H9 (cell line): Measurements from ENCODE around the gene AATF. TPM values are rescaled to one million over a fixed set of nuclear protein-coding genes. Genes with fewer than 3 reads are reported as not detected.

Experiments
- DNase-seq: peaks from one replicate; pipeline ENCODE4 v3.0.0-alpha.2; 2017
- H2AFZ ChIP-seq: one replicate; pipeline ENCODE4 v1.6.1; 2013; ENCODE audit warnings: mild to moderate bottlenecking, low read length, control low read depth, moderate library complexity
- H2AK5ac ChIP-seq: 2 replicates; pipeline ENCODE4 v1.6.1; 2013; ENCODE audit warnings: low read length, control low read depth, mixed read lengths; ENCODE audit not compliant: insufficient read length
- H2BK120ac ChIP-seq: one replicate; pipeline ENCODE4 v1.6.1; 2013; ENCODE audit warnings: low read depth, mild to moderate bottlenecking, low read length, control low read depth, inconsistent platforms; ENCODE audit not compliant: poor library complexity, severe bottlenecking
- H2BK12ac ChIP-seq: 2 replicates; pipeline ENCODE4 v1.6.1; 2013; ENCODE audit warnings: low read length, control low read depth, mixed read lengths, low read depth; ENCODE audit not compliant: insufficient read length
- H2BK15ac ChIP-seq: 2 replicates; pipeline ENCODE4 v1.6.1; 2013; ENCODE audit warnings: low read depth, low read length, control low read depth
- H2BK20ac ChIP-seq: one replicate; pipeline ENCODE4 v1.6.1; 2013; ENCODE audit warnings: low read depth, mild to moderate bottlenecking, low read length, control low read depth, inconsistent platforms; ENCODE audit not compliant: poor library complexity, severe bottlenecking
- H2BK5ac ChIP-seq: 2 replicates; pipeline ENCODE4 v1.6.1; 2013; ENCODE audit warnings: low read length, control low read depth, mixed read lengths; ENCODE audit not compliant: insufficient read length
- H3K14ac ChIP-seq: 2 replicates; pipeline ENCODE4 v1.6.1; 2013; ENCODE audit warnings: low read length, control low read depth; ENCODE audit not compliant: insufficient read depth
- H3K18ac ChIP-seq: 2 replicates; pipeline ENCODE4 v1.6.1; 2013; ENCODE audit warnings: low read depth, mild to moderate bottlenecking, mixed read lengths, low read length, control low read depth; ENCODE audit not compliant: insufficient read length
- H3K23ac ChIP-seq: 2 replicates; pipeline ENCODE4 v1.6.1; 2013; ENCODE audit warnings: low read length, control low read depth, mixed read lengths, low read depth; ENCODE audit not compliant: insufficient read length
- H3K23me2 ChIP-seq: 2 replicates; pipeline ENCODE4 v1.6.1; 2013; ENCODE audit warnings: low read depth, mild to moderate bottlenecking, mixed read lengths, low read length, control low read depth; ENCODE audit not compliant: insufficient read length, poor library complexity, severe bottlenecking
- H3K27ac ChIP-seq: 2 replicates; pipeline ENCODE4 v1.5.1; 2013; ENCODE audit warnings: low read length, control low read depth, mixed read lengths, low read depth; ENCODE audit not compliant: insufficient read length
- H3K27me3 ChIP-seq: 2 replicates; pipeline ENCODE4 v1.6.1; 2013; ENCODE audit warnings: low read length, control low read depth, inconsistent platforms; ENCODE audit not compliant: insufficient read depth
- H3K4ac ChIP-seq: 2 replicates; pipeline ENCODE4 v1.6.1; 2013; ENCODE audit warnings: low read depth, mild to moderate bottlenecking, control low read depth, inconsistent platforms, low read length, moderate library complexity
- H3K4me1 ChIP-seq: 2 replicates; pipeline ENCODE4 v1.6.1; 2013; ENCODE audit warnings: low read length, control low read depth, inconsistent platforms; ENCODE audit not compliant: insufficient read depth
- H3K4me2 ChIP-seq: 2 replicates; pipeline ENCODE4 v1.6.1; 2013; ENCODE audit warnings: low read length, control low read depth, mixed read lengths; ENCODE audit not compliant: insufficient read length, insufficient read depth
- H3K56ac ChIP-seq: 2 replicates; pipeline ENCODE4 v1.6.1; 2013; ENCODE audit warnings: low read depth, mild to moderate bottlenecking, mixed read lengths, low read length, control low read depth; ENCODE audit not compliant: insufficient read length
- H3K79me1 ChIP-seq: 2 replicates; pipeline ENCODE4 v1.6.1; 2013; ENCODE audit warnings: low read depth, mild to moderate bottlenecking, moderate library complexity, low read length, control low read depth, inconsistent platforms; ENCODE audit not compliant: insufficient read depth, poor library complexity, severe bottlenecking
- H3K79me2 ChIP-seq: 2 replicates; pipeline ENCODE4 v1.6.1; 2013; ENCODE audit warnings: low read length, control low read depth, inconsistent platforms; ENCODE audit not compliant: insufficient read depth
- H3K9ac ChIP-seq: 2 replicates; pipeline ENCODE4 v1.6.1; 2013; ENCODE audit warnings: low read length, control low read depth, mixed read lengths; ENCODE audit not compliant: insufficient read length; ENCODE audit errors: extremely low read depth
- H3K9me3 ChIP-seq: one replicate; pipeline ENCODE4 v1.6.1; 2013; ENCODE audit warnings: low read depth, low read length, inconsistent platforms; ENCODE audit not compliant: control insufficient read depth
- H3T11ph ChIP-seq: one replicate; pipeline ENCODE4 v1.6.1; 2013; ENCODE audit warnings: mild to moderate bottlenecking, low read length, control low read depth, inconsistent platforms
- H4K20me1 ChIP-seq: one replicate; pipeline ENCODE4 v1.6.1; 2013; ENCODE audit not compliant: control insufficient read depth, insufficient read length, insufficient read depth
- H4K5ac ChIP-seq: 2 replicates; pipeline ENCODE4 v1.6.1; 2013; ENCODE audit warnings: low read depth, mild to moderate bottlenecking, mixed read lengths, low read length, control low read depth; ENCODE audit not compliant: insufficient read length
- H4K8ac ChIP-seq: replicated peaks from 2 replicates; pipeline ENCODE4 v1.6.1; 2013; ENCODE audit warnings: low read length, control low read depth, mixed read lengths, low read depth; ENCODE audit not compliant: insufficient read length
- H4K91ac ChIP-seq: 2 replicates; pipeline ENCODE4 v1.6.1; 2013; ENCODE audit warnings: low read depth, mild to moderate bottlenecking, moderate library complexity, mixed read lengths, low read length, control low read depth; ENCODE audit not compliant: insufficient read length
- H3K27ac Mint-ChIP-seq, 3 experiments: 2 replicates in 2 of 3; 3 replicates in 1 of 3; pipeline ENCODE4 v1.8.0; 2020 to 2021; ENCODE audit warnings: mixed read lengths in 3 of 3, mild to moderate bottlenecking in 1 of 3, moderate library complexity in 1 of 3
- H3K27me3 Mint-ChIP-seq: 2 replicates; pipeline ENCODE4 v1.8.0; 2021; ENCODE audit warnings: low read depth, mild to moderate bottlenecking, moderate library complexity, mixed read lengths
- H3K36me3 Mint-ChIP-seq, 3 experiments: 2 replicates in 2 of 3; 3 replicates in 1 of 3; pipeline ENCODE4 v1.8.0; 2020 to 2021; ENCODE audit warnings: low read depth in 3 of 3, mixed read lengths in 3 of 3; ENCODE audit not compliant: insufficient read depth in 1 of 3
- H3K4me1 Mint-ChIP-seq, 2 experiments: 2 replicates each; pipeline ENCODE4 v1.8.0; 2020; ENCODE audit warnings: mixed read lengths in 2 of 2
- H3K4me3 Mint-ChIP-seq, 2 experiments: 2 replicates in 1 of 2; 3 replicates in 1 of 2; pipeline ENCODE4 v1.8.0; 2020 to 2021; ENCODE audit warnings: mild to moderate bottlenecking in 2 of 2, mixed read lengths in 2 of 2, moderate library complexity in 1 of 2
- H3K9me3 Mint-ChIP-seq, 2 experiments: 2 replicates in 1 of 2; 3 replicates in 1 of 2; pipeline ENCODE4 v1.8.0; 2020; ENCODE audit warnings: mild to moderate bottlenecking in 2 of 2, mixed read lengths in 2 of 2, moderate library complexity in 1 of 2
- WGBS: extraction: QIAGEN DNeasy Blood & Tissue Kit; methylation state at CpG from one replicate; pipeline ENCODE4 v1.1.7; 2013; ENCODE audit warnings: missing lambda C conversion rate, low lambda C conversion rate, mixed read lengths; ENCODE audit not compliant: insufficient read length; ENCODE audit errors: extremely low coverage; 5-methylcytosine and 5-hydroxymethylcytosine counted together
- long read RNA-seq: library from polyadenylated mRNA; unstranded; transcript quantifications from one replicate; pipeline ENCODE4 v2.0.0, GENCODE V29; 2020
- total RNA-seq: library from RNA; stranded (reverse); gene quantifications from 2 replicates; pipeline ENCODE4 v1.2.1, GENCODE V29; 2021
- TF ChIP-seq, protein P1 (sequence below): fragments of 200-600 bp; sonication (generic); conservative IDR thresholded peaks from 3 replicates; pipeline ENCODE4 v1.8.0; 2021; ENCODE audit warnings: antibody characterized with exemption, mild to moderate bottlenecking

The AATF gene, protein sequence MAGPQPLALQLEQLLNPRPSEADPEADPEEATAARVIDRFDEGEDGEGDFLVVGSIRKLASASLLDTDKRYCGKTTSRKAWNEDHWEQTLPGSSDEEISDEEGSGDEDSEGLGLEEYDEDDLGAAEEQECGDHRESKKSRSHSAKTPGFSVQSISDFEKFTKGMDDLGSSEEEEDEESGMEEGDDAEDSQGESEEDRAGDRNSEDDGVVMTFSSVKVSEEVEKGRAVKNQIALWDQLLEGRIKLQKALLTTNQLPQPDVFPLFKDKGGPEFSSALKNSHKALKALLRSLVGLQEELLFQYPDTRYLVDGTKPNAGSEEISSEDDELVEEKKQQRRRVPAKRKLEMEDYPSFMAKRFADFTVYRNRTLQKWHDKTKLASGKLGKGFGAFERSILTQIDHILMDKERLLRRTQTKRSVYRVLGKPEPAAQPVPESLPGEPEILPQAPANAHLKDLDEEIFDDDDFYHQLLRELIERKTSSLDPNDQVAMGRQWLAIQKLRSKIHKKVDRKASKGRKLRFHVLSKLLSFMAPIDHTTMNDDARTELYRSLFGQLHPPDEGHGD
- total RNA-seq = 69.6 and 74.9 TPM in 2 replicates
- long read RNA-seq, transcript AATF-208 (12 exons, 2,141 nt) = major isoform, 599 of 693 reads
- long read RNA-seq, partial matches to known transcripts = 36 of 693 reads
- long read RNA-seq, other reads (novel, unspliced or antisense) = 58 of 693 reads

DNA sequence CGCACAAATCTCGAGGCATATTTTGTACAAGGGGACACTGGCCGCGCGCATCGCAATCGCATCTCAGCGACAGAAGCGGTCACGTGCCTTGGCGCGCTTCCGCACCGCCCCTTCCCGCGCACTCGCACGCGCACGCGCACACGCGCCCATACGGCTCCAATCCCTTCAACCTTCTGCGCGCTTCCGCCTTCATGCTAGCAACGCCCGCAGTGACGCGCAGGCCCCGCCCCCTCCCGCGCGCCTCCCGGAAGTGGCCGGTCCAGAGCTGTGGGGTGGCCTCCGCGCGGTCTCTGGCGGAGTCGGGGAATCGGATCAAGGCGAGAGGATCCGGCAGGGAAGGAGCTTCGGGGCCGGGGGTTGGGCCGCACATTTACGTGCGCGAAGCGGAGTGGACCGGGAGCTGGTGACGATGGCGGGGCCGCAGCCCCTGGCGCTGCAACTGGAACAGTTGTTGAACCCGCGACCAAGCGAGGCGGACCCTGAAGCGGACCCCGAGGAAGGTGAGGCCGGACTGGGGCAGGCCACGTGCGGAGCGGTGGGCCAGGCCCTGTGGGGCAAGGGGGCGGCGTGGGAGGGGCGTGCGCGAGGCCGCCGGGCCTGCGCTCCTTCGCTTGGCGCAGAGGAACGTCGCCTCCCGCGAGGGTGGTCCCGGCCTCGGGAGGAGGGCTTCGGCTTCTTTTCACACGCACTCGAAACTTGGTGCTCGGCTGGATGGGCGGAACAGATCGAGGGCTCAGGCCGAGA is at the start of gene AATF:
AATF (plus strand) TSS at position 238 of the 744 bp plus-strand sequence; CDS start at position 410, 172 bp downstream.
- H2BK120ac ChIP-seq = no peak within 1 kb of the TSS
- H3K14ac ChIP-seq = peak within 1 kb of the TSS; percentile 74
- no peaks in the 10 kb centered on the region for H4K20me1 ChIP-seq
- H3K4me1 Mint-ChIP-seq = peaks cover 34 to 52% of the 10 kb centered on the region in 2 experiments
- H2BK20ac ChIP-seq = no peak within 1 kb of the TSS
- H3K18ac ChIP-seq = peak within 1 kb of the TSS; percentile 40
- no peak within 1 kb of the TSS for H2AFZ ChIP-seq
- H3K4me3 Mint-ChIP-seq = peak within 1 kb of the TSS; percentile 91 to 94
- H3K27me3 ChIP-seq = peaks cover 37% of the 10 kb centered on the region
- H2BK5ac ChIP-seq = no peak within 1 kb of the TSS
- no peak within 1 kb of the TSS for H4K8ac ChIP-seq
- peaks cover 2% of the 10 kb centered on the region; the same call in 1 of the 2 replicates for H3K79me2 ChIP-seq
- no peak within 1 kb of the TSS for H3K56ac ChIP-seq
- peaks cover 0 to under 1% of the 10 kb centered on the region in 2 experiments; a peak in 1 of 5 replicates for H3K9me3 Mint-ChIP-seq
- no peaks in the 10 kb centered on the region for H3K9me3 ChIP-seq
- no peak within 1 kb of the TSS for H3T11ph ChIP-seq
- no peak within 1 kb of the TSS for H2BK12ac ChIP-seq
- peak; percentile 98 for DNase-seq
- H3K36me3 Mint-ChIP-seq = peaks cover 12 to 45% (median 33%) of the 10 kb centered on the region in 3 experiments
- H3K27me3 Mint-ChIP-seq = peaks cover 57% of the 10 kb centered on the region
- H3K23ac ChIP-seq = no peak within 1 kb of the TSS
- H2BK15ac ChIP-seq = no peak within 1 kb of the TSS
- H3K23me2 ChIP-seq = peaks cover 11% of the 10 kb centered on the region
- no peak within 1 kb of the TSS for H3K27ac ChIP-seq
- no CpG with 5 or more reads among the region's 90 CpGs for WGBS
- H4K5ac ChIP-seq = no peak within 1 kb of the TSS
- TF ChIP-seq, protein P1, sequence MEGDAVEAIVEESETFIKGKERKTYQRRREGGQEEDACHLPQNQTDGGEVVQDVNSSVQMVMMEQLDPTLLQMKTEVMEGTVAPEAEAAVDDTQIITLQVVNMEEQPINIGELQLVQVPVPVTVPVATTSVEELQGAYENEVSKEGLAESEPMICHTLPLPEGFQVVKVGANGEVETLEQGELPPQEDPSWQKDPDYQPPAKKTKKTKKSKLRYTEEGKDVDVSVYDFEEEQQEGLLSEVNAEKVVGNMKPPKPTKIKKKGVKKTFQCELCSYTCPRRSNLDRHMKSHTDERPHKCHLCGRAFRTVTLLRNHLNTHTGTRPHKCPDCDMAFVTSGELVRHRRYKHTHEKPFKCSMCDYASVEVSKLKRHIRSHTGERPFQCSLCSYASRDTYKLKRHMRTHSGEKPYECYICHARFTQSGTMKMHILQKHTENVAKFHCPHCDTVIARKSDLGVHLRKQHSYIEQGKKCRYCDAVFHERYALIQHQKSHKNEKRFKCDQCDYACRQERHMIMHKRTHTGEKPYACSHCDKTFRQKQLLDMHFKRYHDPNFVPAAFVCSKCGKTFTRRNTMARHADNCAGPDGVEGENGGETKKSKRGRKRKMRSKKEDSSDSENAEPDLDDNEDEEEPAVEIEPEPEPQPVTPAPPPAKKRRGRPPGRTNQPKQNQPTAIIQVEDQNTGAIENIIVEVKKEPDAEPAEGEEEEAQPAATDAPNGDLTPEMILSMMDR = no peak
- no peaks in the 10 kb centered on the region; the same call in 1 of the 2 replicates for H3K4me1 ChIP-seq
- H3K4me2 ChIP-seq = peak within 1 kb of the TSS; percentile 62
- H4K91ac ChIP-seq = no peak within 1 kb of the TSS
- H3K79me1 ChIP-seq = no peaks in the 10 kb centered on the region
- H3K9ac ChIP-seq = peak within 1 kb of the TSS; percentile 43
- peak within 1 kb of the TSS; percentile 68 to 98 (median 69); a peak in 5 of 7 replicates for H3K27ac Mint-ChIP-seq
- no peak within 1 kb of the TSS for H2AK5ac ChIP-seq
- H3K4ac ChIP-seq = no peak within 1 kb of the TSS
